ENCODE data around the gene SEMA5B.

GRCh38 chr3:122926322-122926721 is 101.2 kb downstream of the SEMA5B start:
- TF ChIP-seq CTCF (IDR thresholded peaks at IDR 0.05) (no peak), POLR2A (IDR thresholded peaks at IDR 0.05) (no peak)
